MM.1S (cell line): ENCODE results near the gene MKRN2.

Source experiments
- EZH2phosphoT487 ChIP-seq: fragments of 300-600 bp; sonication (generic); IDR thresholded peaks from 2 replicates; pipeline ENCODE4 v1.6.1; 2018; ENCODE audit warnings: antibody characterized with exemption, low read length
- TF ChIP-seq, protein P1 (sequence below): fragments of 300-600 bp; sonication (generic); IDR thresholded peaks from 2 replicates; pipeline ENCODE4 v1.5.1; 2016; ENCODE audit warnings: antibody characterized with exemption, low read length, mixed read lengths

GRCh38 chr3:12612514-12613226 lies 55.8 kb downstream of the MKRN2 start:
- TF ChIP-seq, protein P1, sequence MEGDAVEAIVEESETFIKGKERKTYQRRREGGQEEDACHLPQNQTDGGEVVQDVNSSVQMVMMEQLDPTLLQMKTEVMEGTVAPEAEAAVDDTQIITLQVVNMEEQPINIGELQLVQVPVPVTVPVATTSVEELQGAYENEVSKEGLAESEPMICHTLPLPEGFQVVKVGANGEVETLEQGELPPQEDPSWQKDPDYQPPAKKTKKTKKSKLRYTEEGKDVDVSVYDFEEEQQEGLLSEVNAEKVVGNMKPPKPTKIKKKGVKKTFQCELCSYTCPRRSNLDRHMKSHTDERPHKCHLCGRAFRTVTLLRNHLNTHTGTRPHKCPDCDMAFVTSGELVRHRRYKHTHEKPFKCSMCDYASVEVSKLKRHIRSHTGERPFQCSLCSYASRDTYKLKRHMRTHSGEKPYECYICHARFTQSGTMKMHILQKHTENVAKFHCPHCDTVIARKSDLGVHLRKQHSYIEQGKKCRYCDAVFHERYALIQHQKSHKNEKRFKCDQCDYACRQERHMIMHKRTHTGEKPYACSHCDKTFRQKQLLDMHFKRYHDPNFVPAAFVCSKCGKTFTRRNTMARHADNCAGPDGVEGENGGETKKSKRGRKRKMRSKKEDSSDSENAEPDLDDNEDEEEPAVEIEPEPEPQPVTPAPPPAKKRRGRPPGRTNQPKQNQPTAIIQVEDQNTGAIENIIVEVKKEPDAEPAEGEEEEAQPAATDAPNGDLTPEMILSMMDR = no peak
- TF ChIP-seq EZH2phosphoT487 = no peak
